Fibroblast of skin of right biceps (primary cell): ENCODE measurements around the gene RRM1.
"Not testable (repeated sequence)": the region's sequence is repeated elsewhere in the genome, so short reads cannot be mapped to it uniquely, and the experiment has no call there.

Experiments used
- DNase-seq: peaks from one replicate; pipeline ENCODE4 v3.0.0-alpha.2; 2013

The RRM1 gene

DNA sequence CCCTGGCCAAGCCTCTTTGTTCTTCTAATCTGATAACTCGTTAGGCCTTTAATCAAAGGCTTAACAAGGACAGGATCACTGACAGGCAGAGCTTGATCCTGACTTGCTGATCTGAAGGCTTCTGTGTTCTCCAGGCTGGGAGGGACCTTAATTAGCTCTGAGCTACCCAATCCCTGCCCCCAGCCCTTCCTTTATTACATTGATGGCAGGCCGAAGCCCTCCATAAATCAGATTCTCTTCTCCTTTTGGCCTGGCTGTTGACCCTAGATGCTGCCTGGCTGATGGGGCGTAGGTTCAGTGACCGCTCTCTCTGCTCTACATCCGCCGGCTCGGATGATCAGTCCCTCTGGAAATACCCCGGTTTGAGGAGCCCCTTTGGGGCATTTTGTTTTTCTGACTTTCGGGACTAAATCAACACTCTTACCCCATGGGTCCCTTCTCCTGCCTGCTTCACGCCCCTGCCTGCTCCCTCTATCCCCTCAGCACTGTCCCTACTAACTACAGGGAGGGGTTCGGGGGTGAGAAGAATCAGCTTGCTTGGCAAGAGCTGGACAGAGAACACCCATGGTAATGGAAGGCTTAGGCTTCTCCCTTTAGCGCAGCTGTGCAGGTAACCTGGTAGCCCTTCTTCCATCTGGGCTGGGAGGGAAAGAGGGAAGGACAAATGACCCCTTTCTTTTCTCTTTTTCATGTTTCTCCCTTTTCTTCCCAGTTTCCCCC lies 10.0 kb upstream of the RRM1 start:
- no peak for DNase-seq

DNA sequence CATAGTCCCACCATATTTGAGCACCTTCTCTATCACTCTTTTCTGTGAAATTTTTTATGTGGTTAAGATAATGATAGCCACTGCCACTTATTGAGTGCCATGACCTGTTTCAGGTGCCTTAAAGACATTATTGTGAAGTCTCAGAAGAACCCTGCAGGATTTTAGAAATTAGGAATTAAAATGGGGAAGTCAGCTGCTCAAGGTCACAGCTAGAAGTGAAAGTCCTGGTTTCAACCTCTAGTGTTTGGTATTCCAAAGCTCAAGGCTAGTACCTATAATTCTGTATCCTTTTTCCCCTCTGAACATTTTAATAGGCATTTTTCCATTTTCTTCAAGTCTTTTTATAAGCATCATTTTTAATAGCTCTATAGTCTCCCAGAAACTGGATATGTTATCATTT lies 9.0 kb upstream of the RRM1 start:
- DNase-seq: no peak

DNA sequence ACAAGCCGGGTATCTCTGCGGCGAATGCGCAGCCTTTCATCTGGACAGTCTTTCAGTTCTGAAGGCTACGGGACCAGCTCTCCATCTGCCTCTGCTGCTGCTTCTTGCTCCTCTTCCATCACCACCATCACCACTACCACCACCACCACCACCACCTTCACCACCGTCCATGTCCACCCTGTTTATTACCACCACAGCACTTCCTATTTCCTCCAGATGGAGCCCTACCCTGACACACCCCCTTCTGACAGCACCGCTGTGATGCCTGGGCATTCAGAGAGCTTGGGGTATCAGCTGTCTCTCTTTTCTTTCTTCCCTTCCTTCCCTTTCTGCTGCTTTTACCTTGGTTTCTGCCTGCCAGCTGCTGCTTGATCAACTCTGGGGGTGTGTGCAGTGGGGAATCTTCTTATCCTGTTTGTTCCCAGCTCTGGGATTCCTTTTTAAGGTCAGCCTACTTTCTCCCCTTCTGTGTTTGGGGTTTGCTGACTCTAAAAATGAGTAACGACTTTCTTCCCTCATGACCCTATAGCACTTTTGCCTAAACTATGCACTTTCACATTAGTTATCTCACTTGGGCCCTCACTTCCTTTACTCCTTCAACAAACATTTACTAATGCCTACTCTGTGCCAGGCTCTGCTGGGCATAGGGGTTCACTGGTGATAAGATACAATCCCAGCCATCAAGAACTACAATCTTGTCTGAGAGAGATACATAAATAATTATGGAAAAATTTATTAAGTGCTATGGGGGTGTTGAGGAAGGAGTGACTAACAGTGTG lies 7.8 kb upstream of the RRM1 start:
- no peak for DNase-seq

DNA sequence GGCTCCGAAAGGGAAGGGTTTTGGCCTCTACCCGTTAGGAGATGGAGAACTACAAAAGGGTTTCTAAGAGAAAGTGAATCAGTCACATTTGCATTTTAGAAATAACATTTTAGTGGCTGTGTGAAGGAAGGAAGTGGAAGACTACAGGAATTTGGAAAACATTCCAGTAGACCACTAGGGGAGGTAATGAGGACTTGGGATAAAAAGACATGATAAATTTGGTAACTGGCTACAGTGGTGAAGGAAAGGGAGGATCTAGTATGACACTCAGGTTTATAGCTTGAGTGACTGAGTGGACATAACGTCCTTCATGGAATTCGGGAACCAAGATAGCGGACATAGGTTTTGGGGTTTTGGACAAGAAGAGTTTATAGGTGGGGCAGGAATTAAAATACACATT lies 7.0 kb upstream of the RRM1 start:
- peak; percentile 55 for DNase-seq

DNA sequence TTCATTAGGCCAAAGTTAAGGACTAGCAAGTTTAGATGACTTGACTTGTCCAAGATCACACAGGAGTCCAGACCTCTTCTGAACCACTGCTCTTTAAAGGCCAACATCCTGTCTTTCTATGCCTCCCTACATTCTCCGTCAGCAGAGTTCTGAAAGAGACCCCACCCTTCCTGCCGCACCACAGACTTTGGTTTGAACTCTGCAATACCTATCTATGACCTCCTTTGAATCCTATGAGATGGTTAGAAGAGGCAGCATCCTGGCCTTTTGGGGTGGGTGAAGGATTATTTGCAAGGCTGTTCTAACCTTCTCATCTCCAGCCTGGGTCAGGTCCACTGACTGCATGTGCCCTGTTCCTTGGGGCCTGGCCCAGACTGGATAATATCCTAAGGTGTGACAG lies 4.3 kb upstream of the RRM1 start:
- DNase-seq: no peak

DNA sequence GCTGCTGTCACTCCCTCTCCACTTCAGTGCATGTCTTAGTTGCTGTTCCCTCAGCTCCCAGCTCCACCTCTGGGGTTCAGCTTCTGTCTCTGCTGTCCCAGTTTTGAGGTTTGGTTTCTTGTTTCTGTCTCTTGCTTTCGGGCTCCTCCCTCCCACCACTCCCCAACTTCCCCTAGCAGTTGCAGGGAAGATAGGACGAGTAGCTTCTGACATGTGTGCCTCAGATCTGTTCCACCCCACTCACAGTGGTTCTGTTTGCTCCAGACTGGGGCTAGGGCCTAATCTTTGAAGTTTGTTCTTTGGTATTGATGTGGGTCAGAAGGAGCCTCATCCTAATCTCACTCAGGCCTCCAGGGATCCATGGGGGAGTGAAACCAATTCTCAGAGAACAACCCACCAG lies 2.6 kb upstream of the RRM1 start:
- DNase-seq: no peak

DNA sequence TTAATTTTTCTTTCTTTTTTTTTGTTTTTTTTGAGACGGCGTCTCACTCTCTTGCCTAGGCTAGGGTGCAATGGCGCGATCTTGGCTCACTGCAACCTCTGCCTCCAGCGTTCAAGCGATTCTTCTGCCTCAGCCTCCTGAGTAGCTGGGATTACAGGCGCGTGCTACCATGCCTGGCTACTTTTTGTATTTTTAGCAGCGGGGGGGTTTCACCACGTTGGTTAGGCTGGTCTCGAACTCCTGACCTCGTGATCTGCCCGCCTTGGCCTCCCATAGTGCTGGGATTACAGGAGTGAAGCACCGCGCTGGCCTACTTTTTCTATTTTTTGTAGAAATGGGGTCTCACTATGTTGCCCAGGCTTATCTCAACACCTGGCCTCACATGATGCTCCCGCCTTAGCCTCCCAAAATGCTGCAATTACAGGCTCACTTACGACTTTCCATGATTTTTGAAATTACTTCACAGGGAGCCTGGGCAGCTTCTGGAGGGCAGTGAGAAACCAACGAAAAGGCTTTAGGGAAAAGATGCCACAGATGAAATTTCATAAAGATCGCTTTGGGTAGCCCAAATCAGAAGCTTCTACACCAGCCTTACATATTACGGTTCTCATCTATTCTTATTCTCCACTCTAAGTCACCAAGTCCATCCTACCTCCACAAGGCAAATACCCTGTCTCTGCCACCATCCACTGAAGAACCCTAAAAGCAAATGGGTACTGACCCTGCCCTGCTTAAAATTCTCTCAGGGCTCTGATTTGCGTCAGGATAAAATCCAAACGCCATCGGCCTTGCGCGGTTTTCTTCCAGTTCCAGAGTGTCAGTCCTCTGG lies 866 bp upstream of the RRM1 start:
- DNase-seq: no peak

DNA sequence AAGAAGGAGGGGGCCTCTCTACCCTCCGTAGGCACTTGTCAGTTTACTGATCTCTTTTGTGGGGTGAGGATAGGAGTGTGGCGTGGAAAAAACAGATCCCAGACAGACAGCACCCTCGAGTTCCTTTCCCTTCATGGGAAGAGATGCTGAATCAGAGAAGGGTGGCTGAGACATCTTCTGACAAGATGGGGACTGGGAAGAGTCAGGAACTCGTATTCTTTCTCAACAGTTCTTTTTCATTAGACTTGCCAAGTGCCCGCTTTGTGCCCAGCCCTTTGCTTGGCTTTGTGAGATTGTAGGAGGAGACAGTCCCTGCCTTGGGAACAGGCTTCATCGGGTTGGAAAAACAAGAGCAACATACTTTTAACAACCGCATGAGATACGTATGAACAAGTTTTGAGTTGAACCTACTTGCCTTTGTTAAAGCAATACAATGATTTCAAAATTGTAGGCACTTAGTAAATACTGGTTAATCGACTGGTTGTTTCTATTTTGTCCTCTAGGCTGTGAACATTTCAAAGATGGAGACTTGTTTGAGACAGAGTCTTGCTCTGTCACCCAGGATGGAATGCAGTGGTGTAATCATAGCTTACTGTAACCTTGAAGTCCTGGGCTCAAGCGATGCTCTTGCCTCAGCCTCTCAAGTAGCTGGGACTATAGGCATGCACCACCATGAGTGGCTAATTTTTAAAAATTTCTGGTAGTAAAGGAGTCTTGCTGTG lies 1.1 kb downstream of the RRM1 start:
- peak; percentile 79 for DNase-seq

DNA sequence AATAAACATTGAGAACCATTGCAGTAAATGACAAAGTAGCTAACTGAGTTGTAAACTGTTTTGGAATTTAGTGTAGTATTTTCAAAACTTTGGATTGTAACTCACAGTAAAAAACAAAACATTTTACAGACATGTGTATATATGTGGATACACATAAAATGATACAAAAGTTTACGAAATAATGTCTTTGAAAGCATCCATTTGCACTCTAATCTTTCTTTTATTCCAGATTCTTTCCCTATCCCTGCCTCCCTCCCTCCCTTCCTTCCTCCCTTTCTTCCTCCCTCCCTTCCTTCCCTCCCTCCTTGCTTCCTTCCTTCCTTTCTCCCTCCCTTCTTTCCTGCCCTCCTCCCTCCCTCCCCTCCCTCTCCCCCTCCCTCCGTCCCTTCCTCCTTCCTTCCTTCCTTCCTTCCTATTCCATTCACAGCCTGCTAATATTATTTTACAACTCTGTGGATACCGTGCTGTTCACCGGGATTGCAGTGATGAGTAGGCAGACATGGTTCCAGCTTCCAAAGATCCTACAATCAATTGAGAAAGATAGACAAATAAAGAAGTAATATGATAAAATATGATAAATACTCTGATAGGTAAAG lies 3.5 kb downstream of the RRM1 start:
- DNase-seq: no peak

DNA sequence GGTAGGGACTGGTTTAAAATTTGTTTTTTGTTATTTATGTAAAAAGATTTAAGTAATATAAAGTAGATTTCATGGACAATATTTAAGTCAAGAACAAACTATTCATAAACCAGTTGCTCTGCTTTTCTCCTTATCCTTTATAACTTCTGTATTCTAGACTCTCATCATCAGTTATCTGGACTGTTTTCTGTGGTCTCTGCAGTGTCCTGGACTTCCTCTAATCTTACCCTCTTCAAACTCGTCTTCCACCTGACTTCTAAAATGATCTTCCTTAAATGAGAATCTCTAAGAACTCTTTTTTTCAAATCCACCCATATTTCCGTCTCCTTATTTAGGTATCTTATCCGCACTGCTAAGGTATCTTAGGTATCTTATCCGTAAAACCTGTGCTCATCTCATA lies 8.1 kb downstream of the RRM1 start:
- DNase-seq: no peak

DNA sequence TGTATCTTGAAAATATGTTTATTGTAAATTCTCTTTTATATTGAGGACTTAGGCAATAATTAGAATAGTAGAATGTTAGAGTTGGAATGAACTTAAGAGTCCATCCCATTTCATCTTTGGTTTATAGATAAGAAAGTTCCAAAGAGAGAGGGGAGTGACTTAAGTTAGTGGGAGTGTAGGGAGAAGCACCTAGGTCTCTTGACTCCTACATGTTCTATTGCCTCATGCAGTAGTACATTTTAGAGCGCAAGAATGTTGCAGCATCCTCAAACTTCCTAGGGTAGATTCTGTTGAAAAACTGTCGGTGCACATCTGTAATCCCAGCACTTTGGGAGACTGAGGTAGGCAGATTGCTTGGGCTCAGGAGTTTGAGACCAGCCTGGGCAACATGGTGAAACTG lies 8.7 kb downstream of the RRM1 start:
- DNase-seq: no peak

DNA sequence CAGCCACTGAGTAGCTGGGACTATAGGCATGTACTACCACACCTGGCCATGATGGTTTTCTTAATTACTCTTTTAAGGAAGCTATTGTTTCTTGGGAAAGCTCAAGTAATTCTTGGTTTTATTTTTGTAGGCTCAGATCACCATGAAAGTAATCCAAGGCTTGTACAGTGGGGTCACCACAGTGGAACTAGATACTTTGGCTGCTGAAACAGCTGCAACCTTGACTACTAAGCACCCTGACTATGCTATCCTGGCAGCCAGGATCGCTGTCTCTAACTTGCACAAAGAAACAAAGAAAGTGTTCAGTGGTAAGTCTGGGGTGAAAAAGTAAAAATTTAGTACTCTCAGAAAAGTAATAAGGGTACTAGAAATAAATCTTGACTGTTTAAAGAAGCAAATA lies 11.3 kb downstream of the RRM1 start:
- DNase-seq: no peak

DNA sequence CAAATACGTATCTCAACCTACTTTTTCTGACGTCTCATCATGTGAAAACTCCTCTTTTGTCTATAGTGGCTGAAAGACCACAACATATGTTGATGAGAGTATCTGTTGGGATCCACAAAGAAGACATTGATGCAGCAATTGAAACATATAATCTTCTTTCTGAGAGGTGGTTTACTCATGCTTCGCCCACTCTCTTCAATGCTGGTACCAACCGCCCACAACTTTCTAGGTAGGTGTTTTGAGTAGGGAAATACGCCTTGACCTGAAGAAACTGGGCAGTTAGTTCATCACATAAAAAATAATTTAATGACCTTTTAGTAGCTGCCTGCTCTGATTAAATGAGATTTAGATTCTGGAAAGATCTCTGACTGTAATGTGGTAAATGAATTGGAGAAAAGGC lies 17.2 kb downstream of the RRM1 start:
- DNase-seq: no peak

DNA sequence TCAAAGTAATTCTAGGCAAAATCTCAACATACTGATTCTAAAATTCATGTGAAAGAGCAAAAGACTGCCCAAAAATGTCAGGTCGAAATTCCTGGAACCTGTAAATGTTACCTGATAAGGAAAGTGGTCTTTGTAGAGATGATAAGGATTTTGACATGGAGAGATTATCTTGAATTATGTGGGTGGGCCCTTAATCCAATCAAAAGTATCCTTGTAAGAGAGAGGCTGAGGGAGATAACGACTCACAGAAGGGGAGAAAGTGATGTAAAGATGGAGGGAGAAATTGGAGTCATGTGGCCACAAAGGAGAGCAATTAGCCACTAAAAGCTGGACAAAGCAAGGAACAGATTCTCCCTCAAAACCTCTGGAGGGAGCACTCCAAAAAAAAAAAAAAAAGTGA lies 20.5 kb downstream of the RRM1 start:
- DNase-seq: no peak

DNA sequence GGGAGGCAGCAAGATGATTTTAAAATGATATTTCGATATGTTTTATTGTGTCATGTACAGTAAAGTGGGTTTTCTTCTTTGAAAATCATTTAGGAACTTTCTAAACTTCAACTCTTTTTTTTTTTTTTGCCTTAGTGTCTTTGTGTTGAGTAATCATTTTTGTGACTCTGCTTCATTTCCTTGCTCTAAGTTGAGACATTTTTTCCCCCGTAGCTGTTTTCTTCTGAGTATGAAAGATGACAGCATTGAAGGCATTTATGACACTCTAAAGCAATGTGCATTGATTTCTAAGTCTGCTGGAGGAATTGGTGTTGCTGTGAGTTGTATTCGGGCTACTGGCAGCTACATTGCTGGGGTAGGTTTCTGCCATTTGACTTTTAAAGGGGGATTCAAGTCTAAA lies 23.5 kb downstream of the RRM1 start:
- peak; percentile 72 for DNase-seq

DNA sequence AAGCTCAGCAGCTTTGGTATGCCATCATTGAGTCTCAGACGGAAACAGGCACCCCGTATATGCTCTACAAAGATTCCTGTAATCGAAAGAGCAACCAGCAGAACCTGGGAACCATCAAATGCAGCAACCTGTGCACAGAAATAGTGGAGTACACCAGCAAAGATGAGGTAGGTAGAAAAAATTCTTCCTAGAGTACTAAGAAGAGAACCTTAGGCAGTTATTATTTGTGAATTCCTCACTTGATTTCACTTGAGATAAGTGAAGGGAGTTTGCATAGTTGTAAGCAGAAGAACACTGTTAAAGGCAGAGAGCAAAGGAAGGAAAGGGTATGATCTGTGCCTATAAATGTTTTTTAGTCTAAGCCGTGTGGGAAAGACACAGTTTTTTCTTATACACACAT lies 28.6 kb downstream of the RRM1 start:
- DNase-seq: no peak

DNA sequence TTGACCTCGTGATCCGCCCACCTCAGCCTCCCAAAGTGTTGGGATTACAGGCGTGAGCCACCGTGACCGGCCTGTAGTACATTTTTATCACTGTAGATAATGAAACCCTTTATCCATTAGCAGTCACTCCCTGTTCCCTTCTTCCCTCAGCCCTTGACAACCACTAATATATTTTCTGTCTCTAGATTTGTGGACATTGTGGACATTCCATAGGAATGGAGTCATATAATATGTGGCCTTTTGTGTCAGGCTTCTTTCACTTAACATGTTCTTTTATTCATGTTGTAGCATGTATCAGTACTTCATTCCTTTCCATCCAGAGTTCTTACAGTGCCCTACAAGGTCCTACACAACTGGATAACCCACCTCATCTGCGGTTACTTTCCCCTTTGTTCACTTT lies 30.5 kb downstream of the RRM1 start:
- peak; percentile 25 for DNase-seq

DNA sequence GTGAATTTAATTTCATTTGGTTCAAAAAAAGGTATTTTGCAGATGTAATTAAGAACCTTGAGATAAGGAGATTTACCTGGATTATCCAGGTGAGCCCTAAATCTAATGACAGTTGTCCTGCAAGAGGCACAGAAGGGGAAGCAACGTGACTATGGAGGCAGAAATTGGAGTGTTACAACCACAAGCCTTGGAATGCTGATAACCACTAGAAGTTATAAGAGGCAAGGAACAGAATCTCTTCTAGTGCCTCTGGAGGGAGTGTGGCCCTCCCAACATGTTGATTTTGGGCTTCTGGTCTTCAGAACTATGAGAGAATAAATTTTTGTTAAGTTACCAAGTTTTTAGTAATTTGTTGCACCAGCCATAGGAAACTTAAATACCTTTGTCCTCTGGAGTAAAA lies 32.8 kb downstream of the RRM1 start:
- no peak for DNase-seq

DNA sequence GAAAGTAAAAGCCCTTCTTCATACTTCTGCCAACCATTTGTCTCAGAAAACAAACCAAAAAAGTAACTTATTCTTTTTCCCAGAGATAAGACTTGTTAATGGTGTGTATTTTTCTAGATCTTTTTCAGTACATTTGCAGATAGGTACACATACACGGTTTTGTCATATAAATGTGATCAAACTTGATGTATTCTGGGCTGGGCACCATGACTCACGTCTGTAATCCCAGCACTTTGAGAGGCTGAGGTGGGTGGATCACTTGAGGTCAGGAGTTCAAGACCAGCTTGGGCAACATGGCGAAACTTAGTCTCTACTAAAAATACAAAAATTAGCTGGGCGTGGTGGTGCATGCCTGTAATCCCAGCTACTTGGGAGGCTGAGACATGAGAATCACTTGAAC lies 35.6 kb downstream of the RRM1 start:
- not testable (repeated sequence) for DNase-seq

DNA sequence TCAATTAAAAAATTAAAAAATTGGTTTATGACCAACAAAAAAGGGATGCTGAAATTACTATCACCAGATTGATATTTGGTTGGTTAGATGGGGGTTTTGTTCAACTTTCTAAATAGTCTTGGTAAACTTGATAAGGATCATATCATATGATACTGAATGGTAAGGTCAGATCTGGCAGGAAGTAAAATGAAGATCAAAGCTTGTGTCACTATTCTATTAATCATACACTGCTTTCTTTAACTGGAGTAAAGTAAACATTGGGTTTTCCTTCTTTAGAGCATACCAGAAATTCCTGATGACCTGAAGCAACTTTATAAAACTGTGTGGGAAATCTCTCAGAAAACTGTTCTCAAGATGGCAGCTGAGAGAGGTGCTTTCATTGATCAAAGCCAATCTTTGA lies 40.2 kb downstream of the RRM1 start:
- DNase-seq: peak; percentile 43

DNA sequence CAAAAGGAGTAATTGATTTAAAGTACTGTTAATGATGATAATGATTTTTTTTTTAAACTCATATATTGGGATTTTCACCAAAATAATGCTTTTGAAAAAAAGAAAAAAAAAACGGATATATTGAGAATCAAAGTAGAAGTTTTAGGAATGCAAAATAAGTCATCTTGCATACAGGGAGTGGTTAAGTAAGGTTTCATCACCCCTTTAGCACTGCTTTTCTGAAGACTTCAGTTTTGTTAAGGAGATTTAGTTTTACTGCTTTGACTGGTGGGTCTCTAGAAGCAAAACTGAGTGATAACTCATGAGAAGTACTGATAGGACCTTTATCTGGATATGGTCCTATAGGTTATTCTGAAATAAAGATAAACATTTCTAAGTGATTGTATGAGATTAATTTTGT lies 43.9 kb downstream of the RRM1 start:
- DNase-seq: no peak

DNA sequence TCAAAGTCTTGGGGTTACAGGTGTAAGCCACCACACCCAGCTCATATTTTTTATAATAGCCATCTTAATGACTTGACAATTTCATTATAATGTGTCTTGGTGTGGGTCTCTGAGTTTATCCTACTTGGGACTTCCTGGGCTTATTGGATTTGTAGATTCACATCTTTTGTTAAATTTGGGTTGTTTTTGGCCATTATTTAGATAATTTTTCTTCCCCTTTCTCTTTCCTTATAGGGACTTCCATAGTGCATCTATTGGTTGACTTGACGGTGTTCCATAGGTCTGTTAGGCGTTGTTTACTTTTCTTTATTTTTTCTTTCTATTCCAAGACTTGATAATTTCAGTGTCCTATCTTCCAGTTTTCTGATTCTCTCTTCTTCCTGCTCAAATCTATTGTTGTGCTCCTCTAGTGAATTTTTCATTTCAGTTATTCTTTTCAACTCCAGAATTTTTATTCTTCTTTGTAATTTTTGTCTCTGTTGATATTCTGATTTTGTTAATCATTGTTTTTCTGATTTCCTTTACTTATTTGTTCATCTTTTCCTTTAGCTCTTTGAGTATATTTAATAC lies 45.6 kb downstream of the RRM1 start:
- DNase-seq: no peak
